K562 (cell line): ENCODE results near the gene ZNF607. TPM values are rescaled to one million over a fixed set of nuclear protein-coding genes. Genes with fewer than 3 reads are reported as not detected.

ENCODE experiments used
- ATAC-seq: fragments of 200-7000 bp; cut with Tn5 transposase; 3 replicates; pipeline ENCODE4 v1.9.1; 2020; ENCODE audit warnings: moderate library complexity
- BruUV-seq: library from RNA; stranded (reverse); fragments of 400-500 nt; replicated peaks from 2 replicates; lab custom pipeline; 2021; lab: Mats Ljungman, UMichigan
- CTCF ChIA-PET: fragments of 300-600 bp; formaldehyde crosslinking; extraction: SDS; loops from one replicate; lab custom pipeline; 2021; ENCODE audit warnings: low intra/inter-chr PET ratio; lab: Yijun Ruan, JAX
- POLR2A ChIA-PET: fragments of 300-600, 350-650 bp; sonication (Branson Sonifier 250); formaldehyde crosslinking; extraction: SDS; loops from one replicate; lab custom pipeline; 2021; ENCODE audit warnings: antibody characterized with exemption, inconsistent platforms; lab: Yijun Ruan, JAX
- DNase-seq, 4 experiments: peaks; one replicate each; pipeline versions ENCODE4 v3.0.0 to v3.0.0-alpha.2; 2011 to 2018; ENCODE audit warnings: low spot score in 3 of 4, mixed read lengths in 3 of 4; ENCODE audit errors: extremely low read depth in 1 of 4
- FAIRE-seq: peaks from 2 replicates; lab custom pipeline; 2011; peaks lifted over from hg19 to GRCh38; lab: Jason Lieb, UNC
- H2AFZ ChIP-seq: 2 replicates; pipeline ENCODE4 v1.6.0; 2011; ENCODE audit warnings: low read depth, low read length, control low read depth, inconsistent platforms
- H3K27ac ChIP-seq: fragments of 200-600 bp; 3 replicates; pipeline ENCODE4 v1.8.0; 2011; ENCODE audit warnings: low read depth, mild to moderate bottlenecking, control low read depth, inconsistent platforms, low read length, moderate library complexity, mixed read lengths; ENCODE audit errors: extremely low read depth
- H3K27me3 ChIP-seq, 2 experiments: fragments of 300-600 bp in 1 of 2; 2 replicates in 1 of 2; 3 replicates in 1 of 2; pipeline versions ENCODE4 v1.6.0 to v1.8.0; 2011; ENCODE audit warnings: inconsistent platforms in 2 of 2, low read length in 2 of 2, mild to moderate bottlenecking in 1 of 2, mixed read lengths in 1 of 2, moderate library complexity in 1 of 2; ENCODE audit not compliant: control insufficient read depth in 2 of 2, insufficient read depth in 2 of 2
- H3K36me3 ChIP-seq: fragments of 300-600 bp; 3 replicates; pipeline ENCODE4 v1.8.0; 2011; ENCODE audit warnings: mild to moderate bottlenecking, low read length, inconsistent platforms; ENCODE audit not compliant: control insufficient read depth, insufficient read depth
- H3K4me1 ChIP-seq, 2 experiments: fragments of 200-600 bp in 1 of 2; replicated peaks in 1 of 2; 2 replicates in 1 of 2; 3 replicates in 1 of 2; pipeline versions ENCODE4 v1.5.1 to v1.8.0; 2011; ENCODE audit warnings: inconsistent platforms in 2 of 2, low read length in 2 of 2, mild to moderate bottlenecking in 1 of 2, mixed read lengths in 1 of 2, moderate library complexity in 1 of 2; ENCODE audit not compliant: control insufficient read depth in 2 of 2, insufficient read depth in 2 of 2
- H3K4me2 ChIP-seq: 2 replicates; pipeline ENCODE4 v1.6.1; 2011; ENCODE audit warnings: low read length, control low read depth, inconsistent platforms, mixed read lengths; ENCODE audit not compliant: insufficient read depth
- H3K4me3 ChIP-seq: fragments of 200-600 bp; sonication (generic), shearing (Covaris generic); 2 replicates; pipeline ENCODE4 v1.5.1; 2016; ENCODE audit warnings: control low read depth, inconsistent platforms
- H3K79me2 ChIP-seq: fragments of 200-600 bp; 3 replicates; pipeline ENCODE4 v1.8.0; 2011; ENCODE audit warnings: low read length, inconsistent platforms; ENCODE audit not compliant: control insufficient read depth, insufficient read depth
- H3K9ac ChIP-seq, 2 experiments: 2 replicates each; pipeline versions ENCODE4 v1.6.0 to v1.6.1; 2011; ENCODE audit warnings: low read depth in 2 of 2, low read length in 2 of 2, control low read depth in 1 of 2, inconsistent platforms in 1 of 2, mild to moderate bottlenecking in 1 of 2, mixed read lengths in 1 of 2; ENCODE audit not compliant: insufficient read depth in 1 of 2
- H3K9me1 ChIP-seq: one replicate; pipeline ENCODE4 v1.6.0; 2011; ENCODE audit warnings: inconsistent platforms, mild to moderate bottlenecking, low read length, moderate library complexity; ENCODE audit not compliant: control insufficient read depth, insufficient read depth
- H3K9me3 ChIP-seq: replicated peaks from 2 replicates; pipeline ENCODE4 v1.5.1; 2011; ENCODE audit warnings: low read depth, low read length, inconsistent platforms; ENCODE audit not compliant: control insufficient read depth, insufficient read depth
- H4K20me1 ChIP-seq: replicated peaks from 2 replicates; pipeline ENCODE4 v1.6.1; 2011; ENCODE audit warnings: low read length, inconsistent platforms, mixed read lengths; ENCODE audit not compliant: control insufficient read depth, insufficient read depth
- BRD4 ChIP-seq: fragments of 200-600 bp; sonication (generic); IDR thresholded peaks from 2 replicates; pipeline ENCODE4 v1.6.1; 2017; ENCODE audit warnings: inconsistent platforms
- CBFA2T3 ChIP-seq: fragments of 450-650 bp; IDR thresholded peaks from 2 replicates; pipeline ENCODE4 v1.6.1; 2017
- CXXC5 ChIP-seq: fragments of 250-450 bp; sonication (Bioruptor Pico); IDR thresholded peaks from 2 replicates; pipeline ENCODE4 v1.8.0; 2022; ENCODE audit warnings: inconsistent platforms, mild to moderate bottlenecking, moderate library complexity
- DACH1 ChIP-seq: fragments of 450-650 bp; IDR thresholded peaks from 2 replicates; pipeline ENCODE4 v1.6.1; 2018; ENCODE audit not compliant: partially characterized antibody
- FOXA1 ChIP-seq: fragments of 450-650 bp; IDR thresholded peaks from 2 replicates; pipeline ENCODE4 v1.6.1; 2016; ENCODE audit warnings: mild to moderate bottlenecking, borderline replicate concordance
- HNRNPUL1 ChIP-seq: fragments of 200-400 bp; formaldehyde crosslinking; IDR thresholded peaks from 2 replicates; pipeline ENCODE4 v1.6.1; 2017; ENCODE audit warnings: low read length
- NELFE ChIP-seq: IDR thresholded peaks from 2 replicates; pipeline ENCODE4 v1.6.1; 2011; ENCODE audit warnings: mild to moderate bottlenecking; ENCODE audit not compliant: insufficient read depth, insufficient read length
- RCOR1 ChIP-seq, 2 experiments: IDR thresholded peaks; 2 replicates each; pipeline ENCODE4 v1.6.1; 2012; ENCODE audit warnings: low read depth in 2 of 2, low read length in 2 of 2, borderline replicate concordance in 1 of 2, improper control_type of control experiment in 1 of 2
- SETDB1 ChIP-seq: IDR thresholded peaks from one replicate; pipeline ENCODE4 v1.6.1; 2012; ENCODE audit warnings: low read length, control low read depth, inconsistent platforms
- ZNF431 ChIP-seq: sonication (generic); formaldehyde crosslinking; IDR thresholded peaks from 2 replicates; pipeline ENCODE4 v1.8.0; 2022; ENCODE audit warnings: mild to moderate bottlenecking, missing genetic modification reagents
- ZNF57 ChIP-seq: fragments of 450-650 bp; formaldehyde crosslinking; IDR thresholded peaks from 2 replicates; pipeline ENCODE4 v1.4.0; 2020; ENCODE audit warnings: mild to moderate bottlenecking, moderate library complexity
- WGBS: fragments of 100-300 bp; shearing (Covaris generic); methylation state at CpG from one replicate; pipeline ENCODE4 v1.1.6; 2016; ENCODE audit warnings: low coverage, mixed read lengths; ENCODE audit not compliant: insufficient coverage; ENCODE audit errors: missing lambda C conversion rate; 5-methylcytosine and 5-hydroxymethylcytosine counted together
- in situ Hi-C: fragments of 300-500 bp; cut with MboI; formaldehyde crosslinking; loops from 4 replicates; pipeline ENCODE4 v1.15.0; 2018; ENCODE audit warnings: inconsistent platforms, mixed read lengths
- intact Hi-C: fragments of 100-400 bp; cut with micrococcal nuclease; formaldehyde crosslinking; loops from 2 replicates; pipeline ENCODE4 v1.14.2; 2022
- polyA plus RNA-seq, 8 experiments: library from polyadenylated mRNA; depleted of rRNA in 4 of 8; stranded (reverse) in 5 of 8; unstranded in 3 of 8; fragments of >200 nt; fragmentation: Nextera tagmentation in 2 of 8; fragmentation: Illumina TruSeq in 1 of 8; extraction: Ambion mirVana in 2 of 8; extraction: Trizol in 1 of 8; gene quantifications; 2 replicates each; pipeline versions ENCODE4 v1.2.1 to v1.2.3, GENCODE V29; 2011 to 2014; ENCODE audit warnings: inconsistent platforms in 1 of 8, missing spikeins in 1 of 8
- total RNA-seq, 7 experiments: library from RNA; depleted of rRNA in 6 of 7; stranded (reverse); fragments of >200 nt in 6 of 7; fragmentation: Illumina TruSeq in 2 of 7; extraction: Trizol in 2 of 7; gene quantifications; 2 replicates each; pipeline versions ENCODE4 v1.2.1 to v1.2.3, GENCODE V29; 2011 to 2021; ENCODE audit warnings: low replicate concordance in 1 of 7
- TF ChIP-seq, protein P1 (sequence below): fragments of 450-650 bp; IDR thresholded peaks from 2 replicates; pipeline ENCODE4 v1.6.1; 2016; ENCODE audit warnings: low read depth
- TF ChIP-seq, protein P2 (sequence below): sonication (generic); formaldehyde crosslinking; IDR thresholded peaks from 2 replicates; pipeline ENCODE4 v1.8.0; 2022; ENCODE audit warnings: missing genetic modification reagents, mild to moderate bottlenecking, moderate library complexity, borderline replicate concordance

The ZNF607 gene
- total and polyA plus RNA-seq, 9 of the 15 experiments (the other 6 are each of a cell fraction or from before 2014, with no cell fraction given): 0.65 to 5.1 (median 3.6) TPM

DNA sequence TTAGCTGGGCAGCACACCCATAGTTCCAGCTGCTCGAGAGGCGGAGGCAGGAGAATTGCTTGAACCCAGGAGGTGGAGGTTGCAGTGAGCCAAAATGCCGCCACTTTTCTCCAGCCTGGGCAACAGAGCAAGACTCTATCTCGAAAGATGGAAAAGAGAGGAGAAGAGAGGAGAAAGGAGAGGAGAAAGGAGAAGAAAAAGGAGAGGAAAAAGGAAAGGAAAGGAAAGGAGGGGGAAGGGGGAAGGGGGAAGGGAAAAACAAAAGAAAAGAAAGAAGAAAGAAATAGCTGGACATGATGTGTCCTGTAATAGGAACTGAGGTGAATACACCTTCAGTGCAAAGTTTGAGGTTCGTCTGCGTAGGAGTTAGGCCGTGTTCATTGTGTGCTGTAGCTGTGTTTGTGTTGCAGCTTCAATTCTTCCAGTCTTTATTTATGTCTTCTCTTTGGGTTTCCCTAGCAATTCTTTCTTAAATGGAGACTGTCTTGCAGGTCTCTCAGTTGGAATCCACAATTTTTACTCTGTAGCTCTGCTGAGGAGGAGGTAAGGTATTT lies 13.4 kb downstream of the ZNF607 start:
- Histone ChIP-seq H3K9me3 (no peaks in the 10 kb centered on the region), H3K4me3 (no peak overlapping the region), H4K20me1 (no peaks in the 10 kb centered on the region), H3K27me3 (no peaks in the 10 kb centered on the region), H3K9me1 (no peaks in the 10 kb centered on the region), H2AFZ (no peak overlapping the region), H3K27ac (no peak overlapping the region), H3K79me2 (no peaks in the 10 kb centered on the region), H3K9ac (no peak overlapping the region), H3K4me2 (no peak overlapping the region), H3K4me1 (no peaks in the 10 kb centered on the region), H3K36me3 (peaks cover 10% of the 10 kb centered on the region; the same call in 2 of the 3 replicates)
- in situ Hi-C loops: no loop called here
- no peak for ATAC-seq
- no TSS peak for BruUV-seq
- FAIRE-seq: no peak
- ChIA-PET POLR2A (interaction anchor here (1.1 to 1.2 kb wide), 2 partner anchors 11 to 12 kb away, joined by 3 read pairs; no protein-coding TSS in a partner anchor), CTCF (no interaction called here)
- WGBS: 45% methylated on average over 7 of the region's 7 CpGs
- no peak for DNase-seq
- TF ChIP-seq NELFE (no peak), RCOR1 (IDR thresholded peaks at IDR 0.05; ENCODE audit: borderline replicate concordance in 1 of 2, low read depth in 2 of 2, low read length in 2 of 2) (no peak), CBFA2T3 (no peak), FOXA1 (no peak), CXXC5 (CRISPR knock-in tag) (no peak), DACH1 (no peak), SETDB1 (no peak), HNRNPUL1 (no peak), ZNF57 (no peak), ZNF431 (CRISPR knock-in tag) (no peak), BRD4 (no peak)
- TF ChIP-seq, protein P1, sequence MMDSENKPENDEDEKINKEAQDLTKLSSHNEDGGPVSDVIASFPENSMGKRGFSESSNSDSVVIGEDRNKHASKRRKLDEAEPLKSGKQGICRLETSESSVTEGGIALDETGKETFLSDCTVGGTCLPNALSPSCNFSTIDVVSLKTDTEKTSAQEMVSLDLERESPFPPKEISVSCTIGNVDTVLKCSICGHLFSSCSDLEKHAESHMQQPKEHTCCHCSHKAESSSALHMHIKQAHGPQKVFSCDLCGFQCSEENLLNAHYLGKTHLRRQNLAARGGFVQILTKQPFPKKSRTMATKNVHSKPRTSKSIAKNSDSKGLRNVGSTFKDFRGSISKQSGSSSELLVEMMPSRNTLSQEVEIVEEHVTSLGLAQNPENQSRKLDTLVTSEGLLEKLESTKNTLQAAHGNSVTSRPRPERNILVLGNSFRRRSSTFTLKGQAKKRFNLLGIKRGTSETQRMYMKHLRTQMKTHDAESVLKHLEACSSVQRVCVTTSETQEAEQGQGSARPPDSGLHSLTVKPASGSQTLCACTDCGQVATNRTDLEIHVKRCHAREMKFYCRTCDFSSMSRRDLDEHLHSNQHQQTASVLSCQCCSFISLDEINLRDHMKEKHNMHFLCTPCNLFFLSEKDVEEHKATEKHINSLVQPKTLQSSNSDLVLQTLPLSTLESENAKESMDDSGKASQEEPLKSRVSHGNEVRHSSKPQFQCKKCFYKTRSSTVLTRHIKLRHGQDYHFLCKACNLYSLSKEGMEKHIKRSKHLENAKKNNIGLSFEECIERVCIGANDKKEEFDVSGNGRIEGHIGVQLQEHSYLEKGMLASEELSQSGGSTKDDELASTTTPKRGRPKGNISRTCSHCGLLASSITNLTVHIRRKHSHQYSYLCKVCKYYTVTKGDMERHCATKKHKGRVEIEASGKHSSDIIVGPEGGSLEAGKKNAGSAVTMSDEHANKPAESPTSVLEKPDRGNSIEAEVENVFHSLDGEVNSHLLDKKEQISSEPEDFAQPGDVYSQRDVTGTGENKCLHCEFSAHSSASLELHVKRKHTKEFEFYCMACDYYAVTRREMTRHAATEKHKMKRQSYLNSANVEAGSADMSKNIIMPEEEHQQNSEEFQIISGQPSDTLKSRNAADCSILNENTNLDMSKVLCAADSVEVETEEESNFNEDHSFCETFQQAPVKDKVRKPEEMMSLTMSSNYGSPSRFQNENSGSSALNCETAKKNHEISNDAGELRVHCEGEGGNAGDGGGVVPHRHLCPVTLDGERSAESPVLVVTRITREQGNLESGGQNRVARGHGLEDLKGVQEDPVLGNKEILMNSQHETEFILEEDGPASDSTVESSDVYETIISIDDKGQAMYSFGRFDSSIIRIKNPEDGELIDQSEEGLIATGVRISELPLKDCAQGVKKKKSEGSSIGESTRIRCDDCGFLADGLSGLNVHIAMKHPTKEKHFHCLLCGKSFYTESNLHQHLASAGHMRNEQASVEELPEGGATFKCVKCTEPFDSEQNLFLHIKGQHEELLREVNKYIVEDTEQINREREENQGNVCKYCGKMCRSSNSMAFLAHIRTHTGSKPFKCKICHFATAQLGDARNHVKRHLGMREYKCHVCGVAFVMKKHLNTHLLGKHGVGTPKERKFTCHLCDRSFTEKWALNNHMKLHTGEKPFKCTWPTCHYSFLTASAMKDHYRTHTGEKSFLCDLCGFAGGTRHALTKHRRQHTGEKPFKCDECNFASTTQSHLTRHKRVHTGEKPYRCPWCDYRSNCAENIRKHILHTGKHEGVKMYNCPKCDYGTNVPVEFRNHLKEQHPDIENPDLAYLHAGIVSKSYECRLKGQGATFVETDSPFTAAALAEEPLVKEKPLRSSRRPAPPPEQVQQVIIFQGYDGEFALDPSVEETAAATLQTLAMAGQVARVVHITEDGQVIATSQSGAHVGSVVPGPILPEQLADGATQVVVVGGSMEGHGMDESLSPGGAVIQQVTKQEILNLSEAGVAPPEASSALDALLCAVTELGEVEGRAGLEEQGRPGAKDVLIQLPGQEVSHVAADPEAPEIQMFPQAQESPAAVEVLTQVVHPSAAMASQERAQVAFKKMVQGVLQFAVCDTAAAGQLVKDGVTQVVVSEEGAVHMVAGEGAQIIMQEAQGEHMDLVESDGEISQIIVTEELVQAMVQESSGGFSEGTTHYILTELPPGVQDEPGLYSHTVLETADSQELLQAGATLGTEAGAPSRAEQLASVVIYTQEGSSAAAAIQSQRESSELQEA: no peak
- TF ChIP-seq, protein P2, sequence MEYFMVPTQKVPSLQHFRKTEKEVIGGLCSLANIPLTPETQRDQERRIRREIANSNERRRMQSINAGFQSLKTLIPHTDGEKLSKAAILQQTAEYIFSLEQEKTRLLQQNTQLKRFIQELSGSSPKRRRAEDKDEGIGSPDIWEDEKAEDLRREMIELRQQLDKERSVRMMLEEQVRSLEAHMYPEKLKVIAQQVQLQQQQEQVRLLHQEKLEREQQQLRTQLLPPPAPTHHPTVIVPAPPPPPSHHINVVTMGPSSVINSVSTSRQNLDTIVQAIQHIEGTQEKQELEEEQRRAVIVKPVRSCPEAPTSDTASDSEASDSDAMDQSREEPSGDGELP: no peak
- intact Hi-C loops: no loop called here
